GM21515 (cell line): ENCODE measurements around the gene SDK2.

ENCODE experiments used
- ATAC-seq: cut with Tn5 transposase; IDR thresholded peaks from one replicate; pipeline ENCODE4 v1.9.1; 2021; ENCODE audit not compliant: unreplicated experiment

Gene SDK2

DNA sequence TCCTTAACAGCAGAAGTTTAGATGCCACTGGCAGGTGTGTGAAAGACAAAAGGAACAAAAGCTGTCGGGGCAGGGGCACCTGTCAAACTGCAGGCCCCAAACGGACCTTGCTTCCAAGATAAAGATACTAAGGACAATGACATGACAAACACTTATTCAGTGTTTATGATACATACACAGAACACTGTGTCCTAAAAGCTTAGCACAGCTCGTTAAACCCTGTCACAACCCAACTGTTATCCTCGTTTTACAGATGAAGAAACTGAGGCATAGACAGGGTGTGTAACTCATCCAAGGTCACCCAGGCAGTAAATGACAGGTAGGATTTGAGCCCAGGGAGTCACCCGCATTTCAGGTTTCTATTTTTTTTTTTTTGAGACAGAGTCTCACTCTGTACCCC is 9.6 kb downstream of the SDK2 start:
- ATAC-seq: no peak

DNA sequence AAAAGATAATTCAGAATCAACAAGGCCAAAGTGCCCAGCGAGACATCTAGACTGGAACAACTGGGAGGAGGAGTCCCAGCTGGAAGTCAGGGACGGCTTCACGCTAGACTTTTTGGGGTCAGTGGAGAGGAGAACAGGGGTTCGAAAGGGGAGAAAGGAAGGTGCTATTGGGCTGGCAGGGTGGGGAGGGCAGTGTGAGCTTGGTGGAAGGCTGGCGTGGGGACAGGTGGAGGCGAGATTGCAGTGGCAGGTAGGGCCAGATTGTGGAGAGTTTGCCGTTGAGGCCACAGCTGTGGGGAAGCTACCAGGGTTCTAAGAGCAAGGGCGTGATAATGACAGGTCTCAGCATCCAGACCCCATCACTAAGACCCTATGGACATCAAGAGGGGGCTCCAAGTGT is 10.5 kb downstream of the SDK2 start:
- no peak for ATAC-seq

DNA sequence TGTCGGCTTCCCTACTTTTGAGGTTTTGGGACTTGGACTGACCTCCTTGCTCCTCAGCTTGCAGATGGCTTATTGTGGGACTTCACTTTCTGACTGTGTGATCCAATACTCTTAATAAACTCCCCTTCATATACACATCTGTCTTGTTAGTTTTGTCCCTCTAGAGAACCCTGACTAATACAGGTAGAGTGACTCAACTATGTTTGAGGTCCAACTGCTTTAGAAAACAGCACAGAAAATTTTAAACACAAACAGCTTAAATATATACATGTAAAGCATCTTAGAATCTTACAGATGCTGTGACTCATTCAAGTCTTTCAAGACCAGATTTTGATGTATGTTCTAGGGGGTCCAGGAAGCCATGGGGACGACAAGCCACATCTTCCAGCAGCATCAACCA is 11.7 kb downstream of the SDK2 start:
- no peak for ATAC-seq

DNA sequence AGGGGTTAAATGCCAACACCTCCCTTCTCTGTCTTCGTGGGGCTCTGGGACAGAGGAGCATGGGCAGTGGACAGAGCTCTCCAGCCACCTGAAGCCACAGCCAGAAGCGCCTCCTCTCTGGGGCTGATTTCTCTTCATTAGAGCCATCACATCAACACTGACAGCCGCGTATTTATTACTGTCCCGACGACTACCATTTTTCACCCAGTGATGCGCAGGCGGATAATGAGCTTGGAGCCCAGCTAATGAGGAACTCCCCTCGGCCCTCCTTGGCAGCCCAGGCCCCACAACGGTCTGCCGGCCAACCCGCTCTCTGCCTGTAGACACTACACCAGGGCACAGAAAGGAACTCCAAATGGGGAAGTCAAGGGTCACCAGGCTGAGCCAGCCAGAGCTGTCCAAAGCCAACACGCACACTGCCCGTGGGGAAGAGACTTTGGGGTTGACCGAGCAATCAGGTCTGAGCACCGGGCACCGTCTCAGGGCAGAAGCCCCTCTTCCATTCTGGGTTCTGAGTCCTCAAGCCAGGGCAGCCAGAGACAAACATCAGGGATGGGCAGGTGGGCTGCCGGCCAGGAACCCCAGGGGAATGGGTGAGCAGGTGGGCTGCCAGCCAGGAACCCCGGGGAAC is 13.2 kb downstream of the SDK2 start:
- no peak for ATAC-seq

DNA sequence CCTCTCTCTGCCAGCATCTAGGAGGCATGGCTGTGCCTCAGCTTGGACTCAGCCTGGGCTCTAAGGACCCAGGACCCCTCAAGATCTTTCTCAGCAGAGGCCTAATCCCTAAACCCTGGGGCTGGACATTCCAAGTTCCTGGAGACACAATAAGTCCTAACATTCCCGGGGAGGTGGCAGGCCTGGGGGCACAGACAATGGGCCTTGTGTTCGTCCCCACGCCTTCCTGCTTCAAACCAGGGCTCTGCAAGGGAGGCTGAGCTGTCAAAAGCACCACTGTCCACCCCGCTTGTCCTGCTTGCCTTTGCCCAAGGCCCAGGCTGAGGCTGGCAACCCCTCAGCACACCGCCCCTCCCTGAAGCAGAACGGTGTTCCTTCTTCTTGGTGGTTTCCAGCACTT is 13.7 kb downstream of the SDK2 start:
- no peak for ATAC-seq

DNA sequence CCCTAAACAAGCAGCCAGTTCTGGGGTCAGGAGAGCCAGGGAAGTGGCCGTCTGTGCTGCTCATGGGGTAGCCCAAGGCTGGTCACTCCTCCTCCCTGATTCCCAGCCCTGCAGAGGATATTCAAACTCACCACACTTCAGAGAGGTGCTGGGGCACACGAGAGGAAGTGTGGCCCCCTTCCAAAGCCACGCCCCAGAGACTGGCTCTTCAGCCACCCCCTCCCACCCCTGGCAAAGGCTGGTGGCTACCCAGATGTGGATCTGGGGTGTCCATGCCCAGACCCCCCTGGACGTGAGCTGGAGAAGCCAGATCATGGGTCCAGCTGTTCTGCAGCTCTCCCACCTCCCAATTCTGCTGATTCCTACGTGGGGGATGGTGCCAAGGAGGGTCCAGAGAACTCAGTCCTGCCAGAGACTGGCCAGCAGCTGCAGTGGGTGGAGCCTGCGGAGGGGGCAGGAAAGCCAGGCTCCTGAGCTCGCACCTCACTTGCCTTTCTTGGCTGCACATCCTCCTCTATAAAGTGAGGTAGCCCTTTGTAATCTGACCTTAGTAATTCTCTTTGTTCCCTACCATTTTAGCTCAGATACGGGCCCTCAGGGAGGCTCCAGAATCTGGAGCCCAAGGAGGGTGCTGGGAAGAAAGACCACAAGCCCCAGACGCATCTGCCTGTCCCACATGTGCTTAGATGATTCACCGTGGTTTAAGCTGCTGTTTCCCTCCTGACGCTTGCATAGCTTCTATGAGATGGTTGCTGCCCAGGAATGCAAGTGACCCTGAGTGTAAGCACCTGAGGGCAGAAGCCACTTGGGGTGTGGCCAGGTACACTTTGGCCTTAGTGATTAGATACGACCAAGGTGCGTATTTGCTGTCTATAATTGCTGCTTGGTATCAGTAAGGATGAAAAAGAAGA is 15.3 kb downstream of the SDK2 start:
- no peak for ATAC-seq

DNA sequence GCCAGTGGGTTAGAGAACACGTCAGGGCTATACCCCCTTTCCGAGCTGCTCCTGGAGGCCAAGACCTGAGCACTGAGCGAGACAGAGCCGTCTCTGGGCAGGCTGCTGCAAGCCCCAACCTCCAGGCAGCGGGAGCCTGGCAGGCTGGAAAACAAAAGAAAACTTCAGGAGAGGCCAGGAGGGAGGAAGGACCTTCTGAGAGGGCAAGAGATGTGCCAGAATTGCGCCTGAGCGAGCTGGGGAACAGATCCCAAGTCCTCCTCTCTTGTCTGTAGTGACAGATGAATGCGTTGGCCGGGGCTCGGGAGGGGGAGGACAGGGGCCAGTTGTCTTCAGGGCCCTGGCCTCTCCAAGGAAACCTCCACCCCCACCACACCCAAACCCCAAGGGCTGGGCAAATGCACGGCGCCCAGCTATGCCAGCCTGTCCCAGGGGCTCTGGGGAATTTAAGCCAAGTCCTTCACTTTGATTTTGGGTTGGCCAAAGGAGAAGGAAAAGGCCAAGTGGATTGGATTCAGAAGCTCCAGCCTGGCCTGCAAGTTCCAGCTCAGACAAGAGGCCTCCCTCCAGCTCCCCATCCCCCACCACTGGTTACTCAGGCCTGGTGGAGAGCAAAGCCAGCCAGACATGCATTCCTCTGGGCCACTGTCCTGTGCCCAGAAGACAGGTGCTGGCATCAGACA is 18.1 kb downstream of the SDK2 start:
- ATAC-seq: no peak

DNA sequence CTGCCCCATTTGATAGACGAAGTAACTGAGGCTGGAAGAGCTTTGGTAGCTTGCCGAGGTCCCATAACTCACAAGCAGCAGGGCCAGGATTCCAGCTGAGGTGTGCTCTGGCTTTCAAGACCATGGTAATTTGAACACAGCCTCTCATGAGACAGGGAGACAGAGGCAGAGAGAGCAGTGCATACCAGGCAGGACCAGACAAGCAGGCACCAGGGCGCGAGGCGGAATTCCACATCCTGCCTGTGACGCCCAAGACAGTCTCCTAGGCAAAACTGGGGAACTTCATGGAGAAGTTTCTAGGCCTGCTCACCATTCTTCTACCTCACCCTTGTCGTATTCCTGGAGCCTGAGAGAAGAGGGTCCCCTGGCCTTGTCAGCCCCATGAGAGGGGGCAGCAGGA is 19.2 kb downstream of the SDK2 start:
- no peak for ATAC-seq

DNA sequence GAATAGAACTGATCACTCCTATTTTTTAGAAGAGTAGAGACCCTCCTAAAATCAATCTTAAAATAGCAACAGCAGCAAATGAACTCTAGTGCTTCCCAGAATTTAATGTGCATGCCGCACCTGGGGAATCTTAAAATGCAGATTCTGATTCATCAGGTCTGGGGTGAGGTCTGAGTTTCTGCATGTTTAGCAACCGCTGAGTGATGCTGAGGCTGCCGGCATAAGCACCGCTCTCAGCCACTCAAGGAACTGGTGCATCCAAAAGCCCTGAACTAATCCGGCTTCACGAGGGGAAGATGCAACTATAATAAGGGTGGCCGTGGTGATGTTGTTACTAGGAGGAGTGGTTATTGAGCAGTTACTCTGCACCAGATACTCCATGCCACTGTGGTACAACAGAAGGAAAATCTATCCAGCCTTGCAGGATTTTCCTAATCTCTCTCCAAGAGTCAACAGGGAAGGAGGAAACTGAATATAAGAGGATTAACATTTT is 19.7 kb downstream of the SDK2 start:
- no peak for ATAC-seq

DNA sequence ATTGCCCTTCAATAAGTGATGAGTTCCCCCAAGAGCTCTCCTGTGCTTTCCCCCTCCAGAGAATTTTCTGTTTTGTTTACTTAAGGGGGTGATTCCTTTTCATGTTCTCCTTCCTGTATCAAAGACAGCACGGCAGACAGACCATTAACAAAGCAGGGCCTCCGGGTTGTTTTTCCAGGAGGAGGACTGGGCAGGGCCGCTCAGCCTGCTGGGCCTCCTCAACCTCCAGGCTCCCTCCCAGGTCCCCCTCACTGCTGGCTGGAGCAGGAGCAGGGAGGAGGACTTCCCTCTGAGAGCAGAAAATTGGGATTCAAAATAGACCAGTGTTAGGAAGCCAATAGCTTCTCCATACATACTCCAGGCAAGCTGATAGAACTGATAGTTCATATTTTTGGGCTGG is 20.4 kb downstream of the SDK2 start:
- no peak for ATAC-seq

DNA sequence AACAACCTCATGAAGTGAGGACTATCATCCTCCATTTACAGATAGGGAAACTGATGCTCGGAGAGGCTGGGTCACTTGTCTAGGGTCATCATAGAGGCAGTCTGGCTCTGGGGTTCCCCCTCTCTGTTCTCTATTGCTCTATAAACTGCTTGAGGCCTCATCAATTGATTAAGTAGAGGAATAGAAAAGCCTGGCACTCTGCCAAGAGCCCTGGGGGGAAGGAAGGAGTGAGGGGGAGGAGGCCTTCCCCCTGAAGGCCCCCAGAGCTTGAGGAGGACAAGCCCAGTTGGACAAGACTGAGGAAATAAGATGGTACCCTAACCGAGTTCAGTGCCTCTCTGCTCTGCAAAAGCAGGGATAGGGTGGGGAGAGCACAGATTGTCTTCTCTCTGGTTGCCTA is 21.0 kb downstream of the SDK2 start:
- no peak for ATAC-seq

DNA sequence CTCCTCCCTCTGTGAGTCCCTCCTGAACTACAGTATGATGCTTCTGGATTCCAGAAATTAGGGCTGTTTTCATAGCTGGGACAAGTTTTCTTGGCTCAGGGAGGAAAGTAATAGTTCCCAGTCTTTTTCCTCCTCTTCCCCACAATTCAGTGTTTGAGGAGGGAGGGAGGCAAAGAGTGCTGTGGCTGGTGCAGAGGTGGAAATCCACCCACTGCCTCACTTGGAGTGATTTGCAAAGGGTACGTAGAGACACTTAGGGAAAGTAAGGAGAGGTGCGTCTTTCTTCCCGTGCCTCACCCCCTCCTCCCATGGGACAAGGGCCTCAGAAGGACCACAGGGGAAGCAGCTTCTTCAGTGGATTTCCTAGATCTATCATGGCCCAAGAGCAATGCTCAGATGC is 21.9 kb downstream of the SDK2 start:
- no peak for ATAC-seq

DNA sequence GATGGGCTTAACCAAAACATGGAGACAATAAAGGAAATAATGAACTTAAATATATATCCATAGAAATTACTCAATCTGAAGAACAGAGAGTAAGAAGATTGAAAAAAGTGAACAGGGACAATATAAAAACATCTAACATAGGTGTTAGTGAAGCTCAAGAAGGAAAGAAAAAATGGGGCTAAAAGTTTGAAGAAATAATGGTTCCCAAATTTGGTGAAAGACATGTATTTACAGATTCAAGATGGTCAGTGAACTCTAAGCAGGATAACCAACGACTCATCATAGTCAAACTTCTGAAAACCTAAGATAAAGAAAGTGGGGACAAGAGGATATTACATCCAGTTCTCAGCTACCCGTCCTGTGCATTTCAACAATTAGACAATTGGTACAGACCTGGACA is 22.6 kb downstream of the SDK2 start:
- ATAC-seq: no peak

DNA sequence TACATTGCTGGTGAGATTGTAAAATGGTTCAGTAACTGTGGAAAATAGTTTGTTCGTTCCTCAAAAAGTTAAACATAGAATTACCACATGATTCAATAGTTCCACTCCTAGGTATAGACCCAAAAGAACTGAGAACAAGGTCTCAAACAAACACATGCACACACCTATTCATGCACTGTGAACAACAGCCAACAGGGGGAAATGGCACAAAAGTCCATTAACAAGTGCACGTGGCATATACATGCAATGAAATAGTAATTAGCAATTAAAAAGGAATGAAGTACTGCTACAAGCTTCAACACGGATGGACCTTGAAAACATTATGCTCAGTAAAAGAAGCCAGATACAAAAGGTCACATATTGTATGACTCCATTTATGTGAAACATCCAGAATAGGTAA is 23.8 kb downstream of the SDK2 start:
- ATAC-seq: no peak

DNA sequence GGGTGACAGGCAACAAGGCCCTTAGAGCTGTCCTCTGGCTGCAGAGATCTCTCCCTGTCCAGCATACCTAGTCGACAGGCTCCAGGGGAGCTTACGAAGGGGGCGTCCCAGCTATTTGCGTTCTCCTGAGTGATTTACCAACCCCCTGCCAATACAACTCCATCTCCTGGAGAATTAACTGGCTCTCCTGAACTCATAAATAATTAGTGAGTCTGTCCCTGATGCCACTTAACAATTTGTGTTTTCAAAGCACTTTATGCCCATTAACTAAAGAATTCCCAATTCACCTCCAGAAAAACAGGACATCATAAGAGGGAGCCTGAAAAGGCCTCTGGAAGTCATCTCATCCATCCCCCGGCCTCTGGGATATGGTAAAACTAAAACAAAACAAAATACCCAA is 26.7 kb downstream of the SDK2 start:
- no peak for ATAC-seq

DNA sequence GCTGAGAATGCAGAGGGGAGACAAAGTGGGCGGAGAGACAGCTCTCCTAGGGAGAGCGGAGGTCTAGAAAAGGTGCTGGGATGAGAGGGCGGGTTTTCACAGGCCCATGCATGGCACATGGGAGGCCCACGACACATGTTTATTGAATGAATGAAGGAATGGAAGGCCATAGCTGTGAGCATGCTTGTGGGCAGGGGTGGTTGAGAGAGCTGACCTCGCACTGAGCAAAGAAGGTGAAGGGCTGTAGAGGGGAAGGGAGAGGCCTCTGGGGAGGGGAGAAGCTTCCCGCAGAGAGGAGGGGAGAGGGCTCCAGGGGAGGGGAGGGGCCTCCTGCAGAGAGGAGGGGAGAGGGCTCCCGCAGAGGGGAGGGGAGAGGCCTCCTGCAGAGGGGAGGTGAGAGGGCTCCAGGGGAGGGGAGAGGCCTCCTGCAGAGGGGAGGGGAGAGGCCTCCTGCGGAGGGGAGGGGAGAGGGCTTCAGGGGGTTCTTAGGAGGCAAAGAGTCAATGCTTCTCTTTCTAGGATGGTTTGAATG is 27.3 kb downstream of the SDK2 start:
- ATAC-seq: no peak

DNA sequence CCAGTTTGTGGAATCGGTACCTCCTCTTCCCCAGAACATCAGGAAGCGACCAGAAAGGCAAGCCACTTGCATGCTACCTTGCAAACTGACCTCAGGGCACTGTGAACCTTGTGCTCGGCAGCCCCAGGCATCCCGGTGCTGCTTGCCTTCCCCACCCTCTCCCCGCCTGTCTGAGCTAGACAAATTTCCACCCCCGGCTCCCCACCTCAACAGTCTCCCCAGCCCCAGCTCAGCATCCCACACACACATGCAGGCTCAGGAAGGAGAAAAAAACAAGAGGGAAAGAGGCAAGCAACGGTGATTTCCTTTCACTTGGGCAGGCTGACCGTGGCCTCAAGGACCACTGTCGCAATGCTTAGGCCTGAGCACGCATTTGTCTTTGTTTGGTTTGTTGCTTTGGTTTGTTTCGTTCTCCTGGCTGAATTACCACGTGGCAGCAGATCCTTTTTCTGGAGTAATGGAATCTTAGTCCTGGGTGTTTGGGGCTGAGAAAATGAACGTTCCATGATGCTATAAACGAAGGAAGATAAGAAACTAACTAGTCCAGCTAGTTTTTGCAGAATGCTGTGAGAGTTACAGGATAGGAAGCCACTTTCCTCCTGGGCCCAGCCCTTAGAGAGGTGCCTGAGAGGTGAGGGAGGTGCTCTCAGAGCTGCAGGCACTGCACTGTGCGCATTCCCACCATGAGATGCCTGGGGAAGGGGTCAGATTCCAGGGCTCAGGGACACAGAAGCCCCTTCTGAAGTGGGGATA is 27.9 kb downstream of the SDK2 start:
- ATAC-seq: no peak

DNA sequence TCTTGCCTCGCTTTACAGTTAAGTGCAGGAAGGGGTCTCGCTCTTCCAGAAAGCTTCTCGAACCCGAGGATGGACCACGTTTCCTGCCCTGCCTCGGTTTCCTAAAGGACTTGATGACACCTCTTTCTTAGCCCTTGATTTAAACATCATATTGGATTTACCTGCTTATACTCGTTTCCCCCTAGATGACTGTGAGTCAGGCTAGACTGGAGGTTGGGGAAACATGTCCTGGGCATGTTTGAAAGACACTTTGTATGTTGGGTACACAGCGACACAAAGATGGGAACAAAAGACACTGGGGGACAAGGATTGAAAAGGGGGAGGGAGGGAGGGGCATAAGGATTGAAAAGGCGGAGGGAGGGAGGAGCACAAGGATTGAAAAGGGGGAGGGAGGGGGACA is 30.0 kb downstream of the SDK2 start:
- ATAC-seq: no peak

DNA sequence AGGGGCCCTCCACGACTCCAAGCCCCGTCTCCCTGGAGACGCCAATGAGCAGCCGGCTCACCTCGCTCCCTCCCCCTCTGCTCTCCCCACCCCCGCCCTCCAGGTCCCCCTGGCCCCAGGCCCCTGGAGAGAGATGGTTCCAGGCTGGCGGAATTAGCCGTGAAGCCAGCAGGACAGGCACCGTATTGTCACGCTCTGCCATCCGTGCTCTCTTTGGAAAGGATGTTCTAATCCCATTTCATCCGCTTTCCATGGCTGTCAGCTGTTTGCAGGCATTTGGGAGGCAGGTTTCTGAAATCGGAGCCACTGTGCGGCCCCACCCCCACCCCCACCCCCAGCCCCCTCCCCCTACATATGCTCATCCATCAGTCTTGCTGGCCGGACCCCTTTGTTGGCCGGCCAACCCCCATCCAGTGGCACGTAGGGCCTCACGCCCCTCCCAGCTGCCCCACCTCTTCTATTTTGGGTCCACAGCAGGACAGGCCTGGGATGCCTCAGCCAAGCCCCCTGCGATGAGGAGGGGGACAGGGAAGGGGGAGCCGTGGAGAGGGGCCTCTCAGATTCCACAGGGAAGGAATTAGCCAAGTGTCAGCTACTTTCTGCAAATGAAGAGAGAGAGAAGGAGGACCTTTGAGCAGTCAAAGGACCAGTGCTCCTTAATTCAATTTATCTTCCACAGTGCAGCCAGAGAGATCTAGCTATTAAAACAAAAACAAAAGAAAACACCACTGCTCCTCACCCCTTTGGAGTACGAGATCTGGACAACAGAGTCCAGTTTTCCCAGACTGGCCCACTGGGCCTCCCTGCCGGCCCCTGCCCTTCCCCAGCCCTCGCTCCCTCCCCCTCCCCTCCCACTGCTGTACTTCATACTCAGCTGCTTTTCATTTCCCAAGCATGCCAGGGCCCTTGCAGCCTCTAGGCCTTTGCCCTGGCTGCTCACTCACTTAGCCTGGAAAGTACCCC is 30.7 kb downstream of the SDK2 start:
- no peak for ATAC-seq

DNA sequence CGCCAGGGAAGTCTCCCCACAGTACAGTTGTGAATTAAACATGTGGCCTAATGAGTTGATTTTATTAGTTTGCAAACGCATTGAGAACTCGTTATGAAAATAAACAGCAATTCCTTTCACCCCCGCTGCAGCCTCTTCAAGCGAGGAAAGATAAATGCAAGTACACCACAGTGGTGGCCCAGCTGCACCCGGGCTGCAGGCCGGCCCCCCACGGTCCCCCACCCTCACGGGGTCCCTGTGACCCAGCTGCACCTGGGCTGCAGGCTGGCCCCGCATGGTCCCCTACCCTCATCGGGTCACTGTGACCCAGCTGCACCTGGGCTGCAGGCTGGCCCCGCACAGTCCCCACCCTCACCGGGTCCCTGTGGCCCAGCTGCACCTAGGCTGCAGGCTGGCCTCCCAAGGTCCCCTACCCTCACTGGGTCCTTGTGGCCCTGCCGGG is 32.2 kb downstream of the SDK2 start:
- no peak for ATAC-seq
